ENCODE results near the gene LDB3.

GRCh38 chr10:86693275-86693674 is 25.0 kb downstream of the LDB3 start:
- TF ChIP-seq POLR2AphosphoS5 (IDR thresholded peaks at IDR 0.05) (no peak), POLR2A (IDR thresholded peaks at IDR 0.05) (no peak), EP300 (IDR thresholded peaks at IDR 0.05) (no peak)
- TF ChIP-seq, protein P1, sequence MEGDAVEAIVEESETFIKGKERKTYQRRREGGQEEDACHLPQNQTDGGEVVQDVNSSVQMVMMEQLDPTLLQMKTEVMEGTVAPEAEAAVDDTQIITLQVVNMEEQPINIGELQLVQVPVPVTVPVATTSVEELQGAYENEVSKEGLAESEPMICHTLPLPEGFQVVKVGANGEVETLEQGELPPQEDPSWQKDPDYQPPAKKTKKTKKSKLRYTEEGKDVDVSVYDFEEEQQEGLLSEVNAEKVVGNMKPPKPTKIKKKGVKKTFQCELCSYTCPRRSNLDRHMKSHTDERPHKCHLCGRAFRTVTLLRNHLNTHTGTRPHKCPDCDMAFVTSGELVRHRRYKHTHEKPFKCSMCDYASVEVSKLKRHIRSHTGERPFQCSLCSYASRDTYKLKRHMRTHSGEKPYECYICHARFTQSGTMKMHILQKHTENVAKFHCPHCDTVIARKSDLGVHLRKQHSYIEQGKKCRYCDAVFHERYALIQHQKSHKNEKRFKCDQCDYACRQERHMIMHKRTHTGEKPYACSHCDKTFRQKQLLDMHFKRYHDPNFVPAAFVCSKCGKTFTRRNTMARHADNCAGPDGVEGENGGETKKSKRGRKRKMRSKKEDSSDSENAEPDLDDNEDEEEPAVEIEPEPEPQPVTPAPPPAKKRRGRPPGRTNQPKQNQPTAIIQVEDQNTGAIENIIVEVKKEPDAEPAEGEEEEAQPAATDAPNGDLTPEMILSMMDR (IDR thresholded peaks at IDR 0.05), result no peak
